IMR-90 (cell line): Measurements from ENCODE around the gene BRSK1. TPM values are rescaled to one million over a fixed set of nuclear protein-coding genes. Genes with fewer than 3 reads are reported as not detected.

Experiments
- ATAC-seq: fragments of 200-7000 bp; cut with Tn5 transposase; 2 replicates; pipeline ENCODE4 v1.9.1; 2020; ENCODE audit warnings: low read depth, mild to moderate bottlenecking, moderate library complexity
- BruUV-seq: library from RNA; stranded (reverse); fragments of 400-500 nt; replicated peaks from 2 replicates; lab custom pipeline; 2021; lab: Mats Ljungman, UMichigan
- CTCF ChIA-PET: fragments of 300-600 bp; formaldehyde crosslinking; extraction: SDS; loops from one replicate; lab custom pipeline; 2021; ENCODE audit warnings: antibody characterized with exemption; lab: Yijun Ruan, JAX
- POLR2A ChIA-PET: fragments of 300-600 bp; sonication (Branson Sonifier 250); formaldehyde crosslinking; loops from one replicate; lab custom pipeline; 2022; ENCODE audit warnings: antibody characterized with exemption; ENCODE audit not compliant: unreplicated experiment; lab: Charles Lee
- DNase-seq: peaks from one replicate; pipeline ENCODE4 v3.0.0; 2013
- H2AFZ ChIP-seq: replicated peaks from 2 replicates; pipeline ENCODE3; 2013; ENCODE audit warnings: low read length, mild to moderate bottlenecking; ENCODE audit not compliant: poor library complexity
- H2AK5ac ChIP-seq: 2 replicates; pipeline ENCODE4 v1.6.1; 2013; ENCODE audit warnings: low read depth, low read length, inconsistent platforms
- H2AK9ac ChIP-seq: replicated peaks from 2 replicates; pipeline ENCODE3; 2013; ENCODE audit warnings: mild to moderate bottlenecking, low read depth, low read length, moderate library complexity; ENCODE audit not compliant: poor library complexity
- H2BK120ac ChIP-seq: 2 replicates; pipeline ENCODE4 v1.6.1; 2013; ENCODE audit warnings: low read depth, low read length, inconsistent platforms
- H2BK15ac ChIP-seq: 3 replicates; pipeline ENCODE4 v1.6.1; 2013; ENCODE audit warnings: low read depth, low read length, inconsistent platforms
- H2BK20ac ChIP-seq: 2 replicates; pipeline ENCODE4 v1.6.1; 2013; ENCODE audit warnings: low read depth, mild to moderate bottlenecking, inconsistent platforms, low read length, moderate library complexity
- H2BK5ac ChIP-seq: 2 replicates; pipeline ENCODE4 v1.6.1; 2013; ENCODE audit warnings: mild to moderate bottlenecking, low read depth, low read length, inconsistent platforms; ENCODE audit not compliant: poor library complexity, severe bottlenecking
- H3K14ac ChIP-seq: replicated peaks from 2 replicates; pipeline ENCODE4 v1.6.1; 2013; ENCODE audit warnings: low read depth, low read length, inconsistent platforms
- H3K18ac ChIP-seq: 2 replicates; pipeline ENCODE4 v1.6.1; 2013; ENCODE audit warnings: low read depth, low read length, control low read depth
- H3K23ac ChIP-seq: 2 replicates; pipeline ENCODE4 v1.6.1; 2013; ENCODE audit warnings: low read depth, low read length, inconsistent platforms
- H3K27ac ChIP-seq: 2 replicates; pipeline ENCODE4 v1.5.1; 2013; ENCODE audit warnings: mild to moderate bottlenecking, control low read depth, low read length; ENCODE audit not compliant: insufficient read depth
- H3K27me3 ChIP-seq: 2 replicates; pipeline ENCODE4 v1.6.1; 2013; ENCODE audit warnings: low read length; ENCODE audit not compliant: control insufficient read depth, insufficient read depth
- H3K36me3 ChIP-seq: 2 replicates; pipeline ENCODE4 v1.6.1; 2013; ENCODE audit warnings: low read length, mixed read lengths; ENCODE audit not compliant: control insufficient read depth, insufficient read depth
- H3K4ac ChIP-seq: 2 replicates; pipeline ENCODE4 v1.6.1; 2013; ENCODE audit warnings: low read depth, low read length, inconsistent platforms
- H3K4me1 ChIP-seq: 2 replicates; pipeline ENCODE4 v1.6.1; 2013; ENCODE audit warnings: low read length, mixed read lengths; ENCODE audit not compliant: control insufficient read depth, insufficient read depth
- H3K4me2 ChIP-seq: 2 replicates; pipeline ENCODE4 v1.6.1; 2013; ENCODE audit warnings: low read depth, mild to moderate bottlenecking, control low read depth, low read length, moderate library complexity
- H3K4me3 ChIP-seq: 2 replicates; pipeline ENCODE4 v1.5.1; 2013; ENCODE audit warnings: low read depth, mild to moderate bottlenecking, control low read depth, low read length, moderate library complexity; ENCODE audit not compliant: insufficient read depth
- H3K56ac ChIP-seq: 2 replicates; pipeline ENCODE4 v1.6.1; 2013; ENCODE audit warnings: low read length, inconsistent platforms; ENCODE audit not compliant: insufficient read depth; ENCODE audit errors: extremely low read depth
- H3K79me1 ChIP-seq, 2 experiments: 2 replicates each; pipeline ENCODE4 v1.6.1; 2013; ENCODE audit warnings: low read length in 2 of 2, inconsistent platforms in 1 of 2, low read depth in 1 of 2
- H3K9ac ChIP-seq: 2 replicates; pipeline ENCODE4 v1.6.1; 2013; ENCODE audit warnings: low read depth, low read length, control low read depth
- H3K9me1 ChIP-seq: 2 replicates; pipeline ENCODE4 v1.6.1; 2013; ENCODE audit warnings: low read length, inconsistent platforms; ENCODE audit not compliant: insufficient read depth
- H3K9me3 ChIP-seq: 2 replicates; pipeline ENCODE4 v1.6.1; 2013; ENCODE audit warnings: low read length; ENCODE audit not compliant: control insufficient read depth, insufficient read depth
- H4K20me1 ChIP-seq: 2 replicates; pipeline ENCODE4 v1.6.1; 2013; ENCODE audit warnings: low read length, inconsistent platforms; ENCODE audit not compliant: insufficient read depth
- H4K5ac ChIP-seq: 2 replicates; pipeline ENCODE4 v1.6.1; 2013; ENCODE audit warnings: mild to moderate bottlenecking, low read depth, low read length, control low read depth
- H4K8ac ChIP-seq, 2 experiments: 2 replicates each; pipeline ENCODE4 v1.6.1; 2013; ENCODE audit warnings: low read depth in 2 of 2, low read length in 2 of 2, control low read depth in 1 of 2, inconsistent platforms in 1 of 2
- H4K91ac ChIP-seq: 2 replicates; pipeline ENCODE4 v1.6.1; 2013; ENCODE audit warnings: low read depth, low read length, inconsistent platforms; ENCODE audit not compliant: insufficient read depth
- BHLHE40 ChIP-seq: fragments of 150-350 bp; IDR thresholded peaks from 2 replicates; pipeline ENCODE4 v1.6.1; 2016; ENCODE audit warnings: mild to moderate bottlenecking, low read depth, low read length
- CEBPB ChIP-seq: IDR thresholded peaks from 2 replicates; pipeline ENCODE4 v1.6.1; 2012; ENCODE audit warnings: low read depth, low read length, improper control_type of control experiment
- CHD1 ChIP-seq: IDR thresholded peaks from 2 replicates; pipeline ENCODE4 v1.6.1; 2012; ENCODE audit warnings: low read depth, low read length, improper control_type of control experiment
- FOS ChIP-seq: fragments of 150-350 bp; IDR thresholded peaks from 2 replicates; pipeline ENCODE4 v1.6.1; 2016; ENCODE audit warnings: low read depth, low read length
- MAFK ChIP-seq: IDR thresholded peaks from 2 replicates; pipeline ENCODE4 v1.6.1; 2012; ENCODE audit warnings: low read depth, low read length, improper control_type of control experiment
- MXI1 ChIP-seq: IDR thresholded peaks from 2 replicates; pipeline ENCODE4 v1.6.1; 2012; ENCODE audit warnings: low read depth, mild to moderate bottlenecking, low read length, moderate library complexity, borderline replicate concordance
- NFE2L2 ChIP-seq: fragments of 150-350 bp; IDR thresholded peaks from 2 replicates; pipeline ENCODE4 v1.6.1; 2016; ENCODE audit warnings: low read depth, mild to moderate bottlenecking, low read length
- POLR2A ChIP-seq: IDR thresholded peaks from 2 replicates; pipeline ENCODE4 v1.6.1; 2012; ENCODE audit warnings: mild to moderate bottlenecking, low read depth, low read length
- RCOR1 ChIP-seq: IDR thresholded peaks from 2 replicates; pipeline ENCODE4 v1.6.1; 2012; ENCODE audit warnings: mild to moderate bottlenecking, low read length, improper control_type of control experiment; ENCODE audit not compliant: insufficient replicate concordance
- RFX5 ChIP-seq: IDR thresholded peaks from 2 replicates; pipeline ENCODE4 v1.8.0; 2012; ENCODE audit warnings: low read depth, mild to moderate bottlenecking, low read length, moderate library complexity
- SMC3 ChIP-seq: fragments of 150-350 bp; IDR thresholded peaks from 2 replicates; pipeline ENCODE4 v1.6.1; 2016; ENCODE audit warnings: low read depth, mild to moderate bottlenecking, antibody characterized with exemption, low read length, moderate library complexity
- WGBS, 2 experiments: methylation state at CpG; one replicate each; pipeline versions ENCODE4 v1.1.5 to v1.1.7; 2013; ENCODE audit warnings: missing lambda C conversion rate in 2 of 2; ENCODE audit not compliant: insufficient read length in 1 of 2; ENCODE audit errors: extremely low coverage in 2 of 2; 5-methylcytosine and 5-hydroxymethylcytosine counted together
- dilution Hi-C: fragments of 300-500 bp; cut with HindIII; formaldehyde crosslinking; loops from one replicate; pipeline ENCODE4 v1.14.3; 2018; ENCODE audit warnings: low sequenced_read_pairs; ENCODE audit not compliant: unreplicated experiment
- in situ Hi-C: fragments of 300-500 bp; cut with MboI; formaldehyde crosslinking; loops from 3 replicates; pipeline ENCODE4 v1.14.3; 2019; ENCODE audit warnings: low sequenced_read_pairs, inconsistent platforms, mixed read lengths
- intact Hi-C: fragments of 100-400 bp; cut with micrococcal nuclease; formaldehyde crosslinking; loops from 2 replicates; pipeline ENCODE4 v1.10.0; 2022
- polyA plus RNA-seq, 3 experiments: library from polyadenylated mRNA; depleted of rRNA; stranded (reverse); fragments of >200 nt; gene quantifications; 2 replicates each; pipeline ENCODE4 v1.2.3, GENCODE V29; 2012; ENCODE audit warnings: low replicate concordance in 1 of 3
- total RNA-seq: library from RNA; depleted of rRNA; stranded (reverse); fragments of >200 nt; gene quantifications from 2 replicates; pipeline ENCODE4 v1.2.3, GENCODE V29; 2012
- TF ChIP-seq, protein P1 (sequence below): fragments of 150-350 bp; IDR thresholded peaks from 2 replicates; pipeline ENCODE4 v1.6.1; 2016; ENCODE audit warnings: low read depth, mild to moderate bottlenecking, low read length, moderate library complexity, borderline replicate concordance
- TF ChIP-seq, protein P2 (sequence below): fragments of 150-350 bp; IDR thresholded peaks from 2 replicates; pipeline ENCODE4 v1.6.1; 2017; ENCODE audit warnings: mild to moderate bottlenecking, antibody characterized with exemption, low read length, low read depth
- TF ChIP-seq, protein P3 (sequence below): conservative IDR thresholded peaks from 2 replicates; pipeline ENCODE4 v1.5.1; 2012; ENCODE audit warnings: mild to moderate bottlenecking, low read depth, low read length, improper control_type of control experiment

Gene BRSK1
- total and polyA plus RNA-seq, 2 of the 4 experiments (the other 2 are of a cell fraction) = 2.5 to 22.3 TPM

DNA sequence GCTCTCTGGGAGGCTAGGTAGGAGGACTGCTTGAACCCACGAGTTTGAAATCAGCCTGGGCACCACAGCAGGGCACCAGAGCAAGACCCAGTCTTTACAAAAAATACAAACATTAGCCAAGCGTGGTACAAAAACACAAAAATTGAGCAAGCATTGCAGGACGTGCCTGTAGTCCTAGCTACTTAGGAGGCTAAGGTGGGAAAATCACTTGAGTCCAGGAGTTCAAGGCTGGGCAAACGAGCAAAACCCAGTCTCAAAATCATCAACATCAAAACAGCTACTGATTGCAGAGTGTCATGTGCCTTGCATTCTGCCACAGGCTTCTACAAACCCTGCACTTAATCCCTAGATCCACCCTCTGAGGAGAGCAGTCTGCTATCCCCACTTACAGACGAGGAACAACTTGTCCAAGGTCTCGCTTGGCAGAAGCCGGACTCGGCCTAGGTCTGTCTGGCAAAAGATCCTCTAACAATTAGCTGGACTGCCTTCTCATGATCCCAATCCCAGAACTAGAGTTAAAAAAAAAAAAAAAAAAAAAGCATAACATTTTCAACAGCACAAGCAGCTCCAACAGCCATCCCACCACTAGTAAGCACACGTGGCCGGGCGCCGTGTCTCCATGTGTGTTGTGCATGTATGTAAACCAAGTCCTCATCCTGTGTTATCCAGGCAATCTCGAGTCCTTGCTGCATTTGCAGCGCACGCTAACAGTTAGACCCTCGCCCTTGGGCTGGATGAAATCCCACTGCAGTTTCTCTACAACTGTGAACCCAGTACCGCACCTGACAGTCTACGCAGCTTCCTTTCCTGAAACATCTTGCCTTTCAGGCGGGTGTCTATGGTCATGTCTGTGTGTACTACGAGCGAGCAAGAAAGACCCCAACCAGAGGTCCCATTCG lies 27.0 kb upstream of the BRSK1 start:
- Histone ChIP-seq H3K4me3 (peak overlapping the region; percentile 68), H2BK20ac (no peak overlapping the region), H3K4me1 (peaks cover 16% of the 10 kb centered on the region), H4K91ac (no peak overlapping the region), H3K56ac (no peak overlapping the region), H3K9me1 (peaks cover 22% of the 10 kb centered on the region), H3K9ac (peak overlapping the region; percentile 68), H3K4ac (peak overlapping the region; percentile 1; the same call in 1 of the 2 replicates), H3K27me3 (no peaks in the 10 kb centered on the region), H2BK120ac (no peak overlapping the region), H4K20me1 (peaks cover 64% of the 10 kb centered on the region), H2AK9ac (peak overlapping the region; percentile 94), H2BK15ac (no peak overlapping the region), H2AK5ac (peak overlapping the region; percentile 23; the same call in 1 of the 2 replicates), H4K8ac (no peak overlapping the region), H3K36me3 (peaks cover 1% of the 10 kb centered on the region; the same call in 1 of the 2 replicates), H2AFZ (no peak overlapping the region), H3K4me2 (peak overlapping the region; percentile 92), H3K14ac (peak overlapping the region; percentile 52; the same call in 1 of the 2 replicates), H3K79me1 (peaks cover 0 to 62% of the 10 kb centered on the region in 2 experiments; a peak in 3 of 4 replicates), H4K5ac (no peak overlapping the region), H3K23ac (peak overlapping the region; percentile 75), H2BK5ac (no peak overlapping the region), H3K18ac (no peak overlapping the region), H3K9me3 (no peaks in the 10 kb centered on the region), H3K27ac (no peak overlapping the region)
- CTCF ChIA-PET = no interaction called here
- no TSS peak for BruUV-seq
- DNase-seq (no peak), ATAC-seq (no peak)
- POLR2A ChIA-PET = interaction anchor here (0.7 kb wide), 1 partner anchor 1003 kb away, joined by 4 read pairs; no protein-coding TSS in a partner anchor
- intact Hi-C loops (no loop called here), dilution Hi-C loops (no loop called here), in situ Hi-C loops (loop anchor here (5.0 kb wide), 1 partner anchor 35 kb away; no protein-coding TSS in a partner anchor)
- 44% methylated on average over 7 of the region's 22 CpGs; no CpG with 5 or more reads in 1 of the 2 experiments for WGBS, 2 experiments
- TF ChIP-seq NFE2L2 = no peak
- TF ChIP-seq RFX5 = no peak
- TF ChIP-seq MXI1 = no peak
- no peak for TF ChIP-seq SMC3
- TF ChIP-seq CHD1 = no peak
- TF ChIP-seq, protein P1, sequence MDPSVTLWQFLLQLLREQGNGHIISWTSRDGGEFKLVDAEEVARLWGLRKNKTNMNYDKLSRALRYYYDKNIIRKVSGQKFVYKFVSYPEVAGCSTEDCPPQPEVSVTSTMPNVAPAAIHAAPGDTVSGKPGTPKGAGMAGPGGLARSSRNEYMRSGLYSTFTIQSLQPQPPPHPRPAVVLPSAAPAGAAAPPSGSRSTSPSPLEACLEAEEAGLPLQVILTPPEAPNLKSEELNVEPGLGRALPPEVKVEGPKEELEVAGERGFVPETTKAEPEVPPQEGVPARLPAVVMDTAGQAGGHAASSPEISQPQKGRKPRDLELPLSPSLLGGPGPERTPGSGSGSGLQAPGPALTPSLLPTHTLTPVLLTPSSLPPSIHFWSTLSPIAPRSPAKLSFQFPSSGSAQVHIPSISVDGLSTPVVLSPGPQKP = no peak
- TF ChIP-seq, protein P2, sequence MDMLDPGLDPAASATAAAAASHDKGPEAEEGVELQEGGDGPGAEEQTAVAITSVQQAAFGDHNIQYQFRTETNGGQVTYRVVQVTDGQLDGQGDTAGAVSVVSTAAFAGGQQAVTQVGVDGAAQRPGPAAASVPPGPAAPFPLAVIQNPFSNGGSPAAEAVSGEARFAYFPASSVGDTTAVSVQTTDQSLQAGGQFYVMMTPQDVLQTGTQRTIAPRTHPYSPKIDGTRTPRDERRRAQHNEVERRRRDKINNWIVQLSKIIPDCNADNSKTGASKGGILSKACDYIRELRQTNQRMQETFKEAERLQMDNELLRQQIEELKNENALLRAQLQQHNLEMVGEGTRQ = no peak
- TF ChIP-seq RCOR1 = no peak
- TF ChIP-seq POLR2A = no peak
- TF ChIP-seq MAFK = no peak
- no peak for TF ChIP-seq FOS
- no peak for TF ChIP-seq BHLHE40
- TF ChIP-seq, protein P3, sequence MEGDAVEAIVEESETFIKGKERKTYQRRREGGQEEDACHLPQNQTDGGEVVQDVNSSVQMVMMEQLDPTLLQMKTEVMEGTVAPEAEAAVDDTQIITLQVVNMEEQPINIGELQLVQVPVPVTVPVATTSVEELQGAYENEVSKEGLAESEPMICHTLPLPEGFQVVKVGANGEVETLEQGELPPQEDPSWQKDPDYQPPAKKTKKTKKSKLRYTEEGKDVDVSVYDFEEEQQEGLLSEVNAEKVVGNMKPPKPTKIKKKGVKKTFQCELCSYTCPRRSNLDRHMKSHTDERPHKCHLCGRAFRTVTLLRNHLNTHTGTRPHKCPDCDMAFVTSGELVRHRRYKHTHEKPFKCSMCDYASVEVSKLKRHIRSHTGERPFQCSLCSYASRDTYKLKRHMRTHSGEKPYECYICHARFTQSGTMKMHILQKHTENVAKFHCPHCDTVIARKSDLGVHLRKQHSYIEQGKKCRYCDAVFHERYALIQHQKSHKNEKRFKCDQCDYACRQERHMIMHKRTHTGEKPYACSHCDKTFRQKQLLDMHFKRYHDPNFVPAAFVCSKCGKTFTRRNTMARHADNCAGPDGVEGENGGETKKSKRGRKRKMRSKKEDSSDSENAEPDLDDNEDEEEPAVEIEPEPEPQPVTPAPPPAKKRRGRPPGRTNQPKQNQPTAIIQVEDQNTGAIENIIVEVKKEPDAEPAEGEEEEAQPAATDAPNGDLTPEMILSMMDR = no peak
- TF ChIP-seq CEBPB = no peak
